ENCODE measurements around the gene CHCHD3.

Gene CHCHD3

DNA sequence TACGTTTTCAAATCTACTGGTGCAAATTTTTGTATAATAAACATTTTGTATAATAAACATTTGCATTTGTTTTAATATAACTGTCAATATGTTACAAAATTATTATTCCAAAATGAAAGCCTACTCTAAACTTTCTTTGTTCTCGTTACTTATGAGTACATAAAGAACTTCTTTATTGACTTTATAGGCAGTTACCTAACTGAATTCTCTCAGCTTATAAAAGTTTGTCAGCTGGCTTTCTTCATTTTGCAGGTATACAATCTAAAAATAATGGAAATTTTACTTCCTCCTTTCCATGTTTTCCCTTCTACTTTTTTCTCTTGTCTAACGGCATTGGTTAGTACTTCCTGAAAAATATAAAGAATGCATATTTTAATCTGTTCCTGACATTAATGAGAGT lies 137.1 kb downstream of the CHCHD3 start:
- no peaks in the 10 kb centered on the region for H3K9me3 ChIP-seq (ENCODE audit: insufficient read depth, low read depth, low read length)
- no peak overlapping the region for H3K9ac ChIP-seq (ENCODE audit: low read depth, low read length)
- WGBS = 100% methylated on average over 1 of the region's 3 CpGs
- H3K27me3 ChIP-seq (ENCODE audit: insufficient read depth, low read length) = no peaks in the 10 kb centered on the region
- H3K4me3 ChIP-seq (ENCODE audit: low read length) = no peak overlapping the region
- no peaks in the 10 kb centered on the region for H3K36me3 ChIP-seq (ENCODE audit: insufficient read depth, low read length)
- no peak overlapping the region for H3K27ac ChIP-seq (ENCODE audit: low read depth, low read length)
- peaks cover 14% of the 10 kb centered on the region; the same call in 1 of the 2 replicates for H3K4me1 ChIP-seq (ENCODE audit: insufficient read depth, low read length)

DNA sequence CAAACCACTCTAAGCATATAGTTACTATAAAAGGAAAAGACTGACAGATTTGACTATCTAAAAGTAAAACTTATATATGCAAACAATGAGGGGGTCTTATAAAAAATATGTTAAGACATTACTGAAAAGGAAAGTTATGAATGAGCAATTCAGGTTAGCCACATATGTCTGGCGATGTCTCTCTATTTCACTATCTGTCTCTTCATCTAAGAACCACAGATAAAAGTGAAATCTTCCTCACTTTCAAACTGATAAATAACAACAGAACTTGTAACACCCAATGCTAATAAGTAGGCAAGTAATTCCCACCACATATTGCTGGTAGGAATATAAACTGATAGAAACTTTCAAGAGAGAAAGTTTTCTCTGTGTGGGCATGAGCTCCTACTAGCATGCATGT lies 138.2 kb downstream of the CHCHD3 start:
- H3K9ac ChIP-seq (ENCODE audit: low read depth, low read length) = no peak overlapping the region
- H3K4me1 ChIP-seq (ENCODE audit: insufficient read depth, low read length) = peaks cover 14% of the 10 kb centered on the region; the same call in 1 of the 2 replicates
- H3K36me3 ChIP-seq (ENCODE audit: insufficient read depth, low read length) = no peaks in the 10 kb centered on the region
- H3K9me3 ChIP-seq (ENCODE audit: insufficient read depth, low read depth, low read length) = no peaks in the 10 kb centered on the region
- no peaks in the 10 kb centered on the region for H3K27me3 ChIP-seq (ENCODE audit: insufficient read depth, low read length)
- H3K27ac ChIP-seq (ENCODE audit: low read depth, low read length) = no peak overlapping the region
- WGBS = 83% methylated on average over 1 of the region's 1 CpG
- no peak overlapping the region for H3K4me3 ChIP-seq (ENCODE audit: low read length)

DNA sequence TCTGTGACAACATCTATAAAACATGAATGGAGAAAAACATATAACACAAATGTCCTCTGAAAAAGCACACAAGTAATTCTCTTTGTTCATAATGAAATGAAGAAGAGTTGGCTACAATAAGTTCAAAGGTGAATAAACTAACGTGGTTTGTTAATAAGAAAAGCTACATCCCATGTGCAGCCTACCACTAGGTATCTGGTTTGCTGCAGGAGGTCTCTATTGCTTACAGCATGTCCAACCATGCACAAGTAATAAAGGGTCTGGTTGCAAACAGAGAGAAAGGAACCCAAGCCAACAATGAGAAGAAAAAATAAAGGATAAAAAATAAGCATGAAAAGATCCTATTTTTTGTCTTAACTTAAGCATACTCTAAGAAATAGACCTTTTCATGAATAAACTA lies 139.2 kb downstream of the CHCHD3 start:
- Histone ChIP-seq H3K36me3 (ENCODE audit: insufficient read depth, low read length) (no peaks in the 10 kb centered on the region), H3K4me3 (ENCODE audit: low read length) (no peak overlapping the region), H3K9me3 (ENCODE audit: insufficient read depth, low read depth, low read length) (no peaks in the 10 kb centered on the region), H3K27me3 (ENCODE audit: insufficient read depth, low read length) (no peaks in the 10 kb centered on the region), H3K9ac (ENCODE audit: low read depth, low read length) (no peak overlapping the region), H3K27ac (ENCODE audit: low read depth, low read length) (no peak overlapping the region), H3K4me1 (ENCODE audit: insufficient read depth, low read length) (peaks cover 14% of the 10 kb centered on the region; the same call in 1 of the 2 replicates)
- WGBS = 100% methylated on average over 1 of the region's 1 CpG

DNA sequence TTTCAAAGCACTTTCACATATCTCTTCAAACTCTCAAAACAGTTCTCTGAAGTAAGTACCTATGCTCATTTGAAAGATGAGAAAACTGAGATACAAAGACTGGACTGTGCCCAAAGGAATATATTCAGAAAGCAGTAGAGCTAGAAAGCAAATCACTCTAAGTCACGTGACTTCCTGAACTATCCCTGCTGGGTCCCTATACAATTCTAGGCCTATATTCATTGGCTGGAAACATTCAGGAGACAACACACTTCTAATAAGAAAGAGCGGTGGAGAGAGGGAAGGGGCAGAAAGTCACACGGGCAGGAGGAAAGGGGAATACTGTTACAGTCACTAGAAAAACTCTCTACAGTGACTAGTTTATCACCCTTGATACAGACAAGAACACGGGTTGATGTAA lies 140.0 kb downstream of the CHCHD3 start:
- Histone ChIP-seq H3K4me3 (ENCODE audit: low read length) (no peak overlapping the region), H3K36me3 (ENCODE audit: insufficient read depth, low read length) (no peaks in the 10 kb centered on the region), H3K9ac (ENCODE audit: low read depth, low read length) (no peak overlapping the region), H3K27me3 (ENCODE audit: insufficient read depth, low read length) (no peaks in the 10 kb centered on the region), H3K4me1 (ENCODE audit: insufficient read depth, low read length) (peaks cover 14% of the 10 kb centered on the region; the same call in 1 of the 2 replicates), H3K27ac (ENCODE audit: low read depth, low read length) (no peak overlapping the region), H3K9me3 (ENCODE audit: insufficient read depth, low read depth, low read length) (no peaks in the 10 kb centered on the region)
- 100% methylated on average over 1 of the region's 4 CpGs for WGBS

DNA sequence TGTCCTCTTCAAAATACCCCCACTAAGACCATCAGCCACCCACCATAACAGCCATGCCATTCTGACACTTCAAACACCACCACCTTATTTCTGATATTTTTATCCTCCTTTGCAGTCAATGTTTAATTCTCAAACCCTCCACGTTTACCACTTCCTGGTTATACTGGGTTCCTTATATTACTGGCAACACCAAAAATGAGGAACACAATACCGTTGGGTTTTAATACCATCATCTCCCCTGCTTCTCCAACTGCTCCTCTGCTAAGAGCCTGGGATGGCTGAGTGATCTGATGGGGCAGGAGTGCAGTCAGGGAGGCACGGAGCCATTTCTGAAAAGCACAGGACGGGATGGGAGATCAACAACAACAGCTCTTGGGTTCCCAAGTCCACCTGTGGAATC lies 140.5 kb downstream of the CHCHD3 start:
- Histone ChIP-seq H3K27me3 (ENCODE audit: insufficient read depth, low read length) (no peaks in the 10 kb centered on the region), H3K4me3 (ENCODE audit: low read length) (no peak overlapping the region), H3K27ac (ENCODE audit: low read depth, low read length) (no peak overlapping the region), H3K9ac (ENCODE audit: low read depth, low read length) (no peak overlapping the region), H3K9me3 (ENCODE audit: insufficient read depth, low read depth, low read length) (no peaks in the 10 kb centered on the region), H3K4me1 (ENCODE audit: insufficient read depth, low read length) (peaks cover 14% of the 10 kb centered on the region; the same call in 1 of the 2 replicates), H3K36me3 (ENCODE audit: insufficient read depth, low read length) (no peaks in the 10 kb centered on the region)
- 92% methylated on average over 4 of the region's 4 CpGs for WGBS

DNA sequence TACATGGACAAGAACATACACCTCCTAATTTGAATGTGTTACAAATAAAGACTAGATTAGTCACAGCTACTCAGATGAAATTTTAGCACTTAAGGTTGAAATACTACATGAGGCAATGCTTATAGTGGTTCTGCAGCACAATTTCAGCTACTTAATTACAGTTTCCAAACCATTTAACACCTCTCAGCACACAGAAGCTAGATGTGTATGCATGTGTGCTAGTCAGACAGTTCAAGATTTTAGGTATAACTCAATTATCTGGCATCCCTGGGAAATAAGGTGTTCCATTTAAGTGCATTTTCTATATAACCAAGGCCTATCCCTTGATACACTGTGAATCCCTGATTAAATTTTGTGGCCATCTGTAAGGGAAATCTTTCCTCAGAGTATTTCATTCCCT lies 141.8 kb downstream of the CHCHD3 start:
- Histone ChIP-seq H3K9ac (ENCODE audit: low read depth, low read length) (no peak overlapping the region), H3K27me3 (ENCODE audit: insufficient read depth, low read length) (no peaks in the 10 kb centered on the region), H3K36me3 (ENCODE audit: insufficient read depth, low read length) (no peaks in the 10 kb centered on the region), H3K9me3 (ENCODE audit: insufficient read depth, low read depth, low read length) (no peaks in the 10 kb centered on the region), H3K27ac (ENCODE audit: low read depth, low read length) (no peak overlapping the region), H3K4me3 (ENCODE audit: low read length) (no peak overlapping the region), H3K4me1 (ENCODE audit: insufficient read depth, low read length) (peaks cover 14% of the 10 kb centered on the region; the same call in 1 of the 2 replicates)

DNA sequence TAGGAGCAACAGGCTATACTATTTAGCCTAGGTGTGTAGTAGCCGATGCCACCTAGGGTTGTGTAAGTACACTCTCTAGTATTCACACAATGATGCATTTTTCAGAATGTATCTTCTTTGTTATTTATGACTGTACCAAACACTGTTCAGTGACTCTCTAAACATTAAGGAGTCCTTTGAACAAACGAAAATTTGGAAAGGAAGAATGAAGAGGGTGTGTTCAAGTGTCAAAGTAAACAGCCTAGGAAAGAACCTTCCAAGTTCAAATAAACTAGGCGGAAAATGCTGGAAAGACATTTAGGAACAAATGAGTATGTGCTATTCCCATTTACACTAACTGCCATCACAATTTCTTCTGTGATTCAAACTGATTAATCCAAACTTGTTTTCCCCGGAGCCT lies 142.4 kb downstream of the CHCHD3 start:
- Histone ChIP-seq H3K36me3 (ENCODE audit: insufficient read depth, low read length) (no peaks in the 10 kb centered on the region), H3K27ac (ENCODE audit: low read depth, low read length) (no peak overlapping the region), H3K4me1 (ENCODE audit: insufficient read depth, low read length) (peaks cover 14% of the 10 kb centered on the region; the same call in 1 of the 2 replicates), H3K9ac (ENCODE audit: low read depth, low read length) (no peak overlapping the region), H3K4me3 (ENCODE audit: low read length) (no peak overlapping the region), H3K9me3 (ENCODE audit: insufficient read depth, low read depth, low read length) (no peaks in the 10 kb centered on the region), H3K27me3 (ENCODE audit: insufficient read depth, low read length) (no peaks in the 10 kb centered on the region)
- WGBS = 93% methylated on average over 4 of the region's 4 CpGs

DNA sequence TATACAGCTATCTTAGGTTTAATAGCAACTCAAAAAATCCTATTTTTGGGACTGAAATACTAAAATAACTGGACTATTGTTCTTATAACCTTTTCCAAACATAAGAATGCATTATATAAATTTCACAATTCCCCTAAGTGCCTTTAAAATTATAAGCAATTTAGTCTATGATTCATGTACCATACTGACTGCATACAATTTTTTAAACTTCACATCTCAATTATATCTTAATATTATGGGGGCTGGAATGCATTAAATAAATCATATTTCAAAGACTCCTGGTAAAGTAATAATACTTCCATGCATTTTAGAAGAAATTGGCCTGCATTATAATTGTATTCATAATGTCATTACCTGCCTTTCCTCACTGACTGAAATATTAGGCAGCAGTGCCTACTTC lies 144.6 kb downstream of the CHCHD3 start:
- H3K36me3 ChIP-seq (ENCODE audit: insufficient read depth, low read length) = no peaks in the 10 kb centered on the region
- no peak overlapping the region for H3K27ac ChIP-seq (ENCODE audit: low read depth, low read length)
- H3K4me3 ChIP-seq (ENCODE audit: low read length) = no peak overlapping the region
- no peaks in the 10 kb centered on the region for H3K9me3 ChIP-seq (ENCODE audit: insufficient read depth, low read depth, low read length)
- peaks cover 16% of the 10 kb centered on the region for H3K4me1 ChIP-seq (ENCODE audit: insufficient read depth, low read length)
- H3K9ac ChIP-seq (ENCODE audit: low read depth, low read length) = no peak overlapping the region
- H3K27me3 ChIP-seq (ENCODE audit: insufficient read depth, low read length) = no peaks in the 10 kb centered on the region

DNA sequence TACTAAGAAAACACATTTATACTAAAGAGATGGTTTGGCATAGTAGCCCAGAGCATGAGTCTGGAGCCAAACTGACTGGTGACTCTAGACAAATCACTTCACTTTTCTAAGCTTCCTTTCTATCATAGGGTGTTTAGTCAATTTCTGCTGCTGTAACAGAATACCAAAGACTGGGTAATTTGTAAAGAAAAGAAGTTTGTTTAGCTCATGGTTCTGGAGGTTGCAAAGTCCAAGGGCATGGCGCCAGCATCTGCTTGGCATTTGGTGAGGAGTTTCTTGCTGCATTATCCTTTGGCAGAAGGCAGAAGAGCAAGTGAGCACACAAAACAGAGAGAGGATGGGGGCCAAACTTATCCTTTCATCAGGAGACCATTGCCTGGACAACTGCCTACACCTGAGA lies 146.3 kb downstream of the CHCHD3 start:
- no peak overlapping the region for H3K4me3 ChIP-seq (ENCODE audit: low read length)
- WGBS = 87% methylated on average over 1 of the region's 1 CpG
- H3K27me3 ChIP-seq (ENCODE audit: insufficient read depth, low read length) = no peaks in the 10 kb centered on the region
- no peak overlapping the region for H3K9ac ChIP-seq (ENCODE audit: low read depth, low read length)
- no peak overlapping the region for H3K27ac ChIP-seq (ENCODE audit: low read depth, low read length)
- H3K36me3 ChIP-seq (ENCODE audit: insufficient read depth, low read length) = no peaks in the 10 kb centered on the region
- no peaks in the 10 kb centered on the region for H3K9me3 ChIP-seq (ENCODE audit: insufficient read depth, low read depth, low read length)
- H3K4me1 ChIP-seq (ENCODE audit: insufficient read depth, low read length) = peaks cover 23% of the 10 kb centered on the region

DNA sequence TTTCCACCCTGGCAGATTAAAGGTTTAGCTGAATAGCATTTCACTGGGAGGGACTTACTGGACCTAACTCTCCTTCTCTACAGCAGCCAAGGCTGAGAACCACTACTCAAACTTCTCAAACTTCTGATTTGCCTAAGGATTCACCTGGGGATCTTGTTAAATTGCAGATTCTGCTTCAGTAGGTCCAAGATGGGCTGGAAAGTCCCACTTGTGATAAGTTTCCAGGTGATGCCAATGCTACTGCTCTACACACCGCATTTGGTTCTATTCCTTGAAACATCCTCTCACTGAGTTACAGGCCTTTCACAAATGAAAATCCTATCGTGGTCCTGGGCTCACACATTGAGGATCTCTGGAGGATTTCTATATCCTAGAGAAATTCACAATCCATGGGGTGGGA lies 147.9 kb downstream of the CHCHD3 start:
- 92% methylated on average over 2 of the region's 2 CpGs for WGBS
- Histone ChIP-seq H3K27me3 (ENCODE audit: insufficient read depth, low read length) (no peaks in the 10 kb centered on the region), H3K4me3 (ENCODE audit: low read length) (no peak overlapping the region), H3K9me3 (ENCODE audit: insufficient read depth, low read depth, low read length) (no peaks in the 10 kb centered on the region), H3K9ac (ENCODE audit: low read depth, low read length) (no peak overlapping the region), H3K36me3 (ENCODE audit: insufficient read depth, low read length) (no peaks in the 10 kb centered on the region), H3K4me1 (ENCODE audit: insufficient read depth, low read length) (peaks cover 23% of the 10 kb centered on the region), H3K27ac (ENCODE audit: low read depth, low read length) (no peak overlapping the region)

DNA sequence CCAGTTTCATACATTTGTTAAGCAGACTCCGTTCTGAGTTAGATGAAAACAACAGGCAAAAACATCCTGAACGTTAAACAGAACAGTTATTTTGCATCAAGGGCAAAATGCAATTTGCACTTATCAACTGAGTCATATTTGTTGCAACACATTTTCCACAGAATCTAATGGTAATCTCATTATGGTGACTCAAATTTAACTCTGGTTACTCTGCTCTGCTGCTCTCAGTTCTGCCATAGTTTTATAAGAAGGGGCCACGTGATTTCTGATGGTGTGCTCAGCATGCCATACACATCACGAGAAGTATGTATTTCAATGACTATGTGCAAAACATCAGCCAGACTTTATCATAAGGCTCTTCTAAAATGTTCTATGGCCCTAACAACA lies 148.8 kb downstream of the CHCHD3 start:
- WGBS = 90% methylated on average over 4 of the region's 4 CpGs

DNA sequence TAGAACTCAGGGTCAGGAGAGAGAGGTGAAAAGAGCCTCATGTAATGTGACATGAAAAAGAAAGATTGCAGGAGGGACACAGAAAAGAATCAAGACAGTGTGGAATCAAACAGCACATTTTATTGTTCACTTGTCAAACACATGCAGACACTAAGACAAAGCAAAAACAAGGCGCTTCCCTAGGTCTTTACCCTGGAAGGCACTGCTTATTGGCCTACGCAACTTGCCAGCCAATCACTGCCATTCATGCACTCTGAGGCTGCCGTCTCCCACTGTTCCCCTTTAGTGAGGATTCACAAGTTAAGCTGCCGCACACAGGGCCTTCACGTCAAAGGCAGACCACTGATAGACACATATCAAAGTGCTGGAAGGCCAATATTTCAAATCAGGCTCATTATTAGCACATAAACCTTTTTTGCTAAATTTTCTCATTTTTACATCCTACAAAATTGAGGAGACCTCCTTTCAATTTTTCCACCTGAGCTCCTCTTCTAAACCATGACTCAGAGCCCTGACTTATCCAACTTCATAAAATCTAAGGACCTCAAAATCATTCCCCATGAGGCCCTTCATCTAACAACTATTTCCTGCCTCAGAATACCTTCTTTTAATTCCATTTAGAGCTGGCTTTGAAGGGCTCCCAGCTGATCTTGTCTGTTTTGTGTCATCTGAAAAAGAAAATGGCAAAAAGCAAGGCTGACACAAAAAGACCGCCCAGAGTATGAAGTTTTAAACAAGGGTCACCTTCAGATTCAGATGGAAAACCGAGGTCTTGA lies 149.4 kb downstream of the CHCHD3 start:
- Histone ChIP-seq H3K36me3 (ENCODE audit: insufficient read depth, low read length) (no peaks in the 10 kb centered on the region), H3K4me1 (ENCODE audit: insufficient read depth, low read length) (peaks cover 23% of the 10 kb centered on the region), H3K27me3 (ENCODE audit: insufficient read depth, low read length) (no peaks in the 10 kb centered on the region), H3K9ac (ENCODE audit: low read depth, low read length) (no peak overlapping the region), H3K4me3 (ENCODE audit: low read length) (no peak overlapping the region), H3K27ac (ENCODE audit: low read depth, low read length) (peak overlapping the region; percentile 25), H3K9me3 (ENCODE audit: insufficient read depth, low read depth, low read length) (no peaks in the 10 kb centered on the region)
- 64% methylated on average over 7 of the region's 7 CpGs for WGBS

More for the DNA sequence above, 148.8 kb downstream of the CHCHD3 start:
- Histone ChIP-seq H3K9me3 (ENCODE audit: insufficient read depth, low read depth, low read length) (no peaks in the 10 kb centered on the region), H3K4me1 (ENCODE audit: insufficient read depth, low read length) (peaks cover 23% of the 10 kb centered on the region), H3K9ac (ENCODE audit: low read depth, low read length) (no peak overlapping the region), H3K27ac (ENCODE audit: low read depth, low read length) (peak overlapping the region; percentile 25; the same call in 1 of the 2 replicates), H3K36me3 (ENCODE audit: insufficient read depth, low read length) (no peaks in the 10 kb centered on the region), H3K27me3 (ENCODE audit: insufficient read depth, low read length) (no peaks in the 10 kb centered on the region), H3K4me3 (ENCODE audit: low read length) (no peak overlapping the region)
